GM12874 (cell line): Measurements from ENCODE around the gene PDLIM5.

Experiments
- CTCF ChIP-seq: IDR thresholded peaks from 2 replicates; pipeline ENCODE4 v1.5.1; 2011; ENCODE audit warnings: low read depth, mild to moderate bottlenecking, control low read depth, low read length, moderate library complexity; ENCODE audit not compliant: insufficient read depth

Gene PDLIM5

GRCh38 chr4:94603170-94603747 is 151.5 kb downstream of the PDLIM5 start:
- no peak for TF ChIP-seq CTCF

GRCh38 chr4:94605241-94605805 is 153.6 kb downstream of the PDLIM5 start:
- TF ChIP-seq CTCF, result no peak

- no peak for TF ChIP-seq CTCF
Measured at GRCh38 chr4:94610145-94610544, 158.4 kb downstream of the PDLIM5 start.

GRCh38 chr4:94613248-94613647 is 161.5 kb downstream of the PDLIM5 start:
- TF ChIP-seq CTCF, result no peak

GRCh38 chr4:94615451-94615850 is 163.7 kb downstream of the PDLIM5 start:
- TF ChIP-seq CTCF, result no peak

- TF ChIP-seq CTCF, result peak; percentile 52
Measured at GRCh38 chr4:94621491-94622080, 169.8 kb downstream of the PDLIM5 start.

GRCh38 chr4:94623126-94623911 is 171.6 kb downstream of the PDLIM5 start:
- no peak for TF ChIP-seq CTCF
